ENCODE data around the gene KCNAB1. TPM values are rescaled to one million over a fixed set of nuclear protein-coding genes. Genes with fewer than 3 reads are reported as not detected.

KCNAB1 gene
- total and polyA plus RNA-seq, 2 experiments from 2014 or later, result 0.80 to 1.4 TPM

DNA sequence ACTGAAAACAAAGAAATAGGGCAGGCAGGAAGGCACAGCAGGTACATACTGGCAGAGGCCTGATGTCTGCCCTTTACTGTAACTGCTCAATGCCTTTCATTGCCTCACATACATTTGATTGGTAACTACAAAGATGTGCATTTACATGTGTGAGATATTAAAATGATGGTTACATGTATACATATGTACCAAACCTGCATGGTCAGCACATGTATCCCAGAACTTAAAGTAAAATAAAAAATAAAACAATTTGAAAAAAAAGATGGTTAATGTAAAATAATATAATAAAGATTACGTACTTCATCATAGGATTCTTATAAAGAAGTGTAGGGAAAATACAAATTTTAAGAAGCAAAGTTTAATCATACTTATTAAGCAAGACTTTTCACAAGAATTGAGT is 419.4 kb downstream of the KCNAB1 start:
- Histone ChIP-seq H3K27me3 (no peaks in the 10 kb centered on the region), H3K4me2 (no peak overlapping the region), H3K27ac (no peak overlapping the region), H3K4me3 (no peak overlapping the region), H3K36me3 (replicated peaks; ENCODE audit: insufficient read depth, low read depth) (no peaks in the 10 kb centered on the region), H3K9me3 (ENCODE audit: low read depth) (no peaks in the 10 kb centered on the region), H3K4me1 (ENCODE audit: insufficient read depth) (peaks cover 11% of the 10 kb centered on the region), H3K79me2 (peaks cover 3% of the 10 kb centered on the region), H3K9me2 (replicated peaks; ENCODE audit: insufficient read depth) (no peaks in the 10 kb centered on the region), H4K20me1 (ENCODE audit: insufficient read depth, poor library complexity, severe bottlenecking) (peaks cover 4% of the 10 kb centered on the region), H2AFZ (no peak overlapping the region)
- TF ChIP-seq EZH2phosphoT487 (IDR thresholded peaks at IDR 0.05; ENCODE audit: low read depth, severe bottlenecking, unreplicated experiment), result no peak
- TF ChIP-seq, protein P1, sequence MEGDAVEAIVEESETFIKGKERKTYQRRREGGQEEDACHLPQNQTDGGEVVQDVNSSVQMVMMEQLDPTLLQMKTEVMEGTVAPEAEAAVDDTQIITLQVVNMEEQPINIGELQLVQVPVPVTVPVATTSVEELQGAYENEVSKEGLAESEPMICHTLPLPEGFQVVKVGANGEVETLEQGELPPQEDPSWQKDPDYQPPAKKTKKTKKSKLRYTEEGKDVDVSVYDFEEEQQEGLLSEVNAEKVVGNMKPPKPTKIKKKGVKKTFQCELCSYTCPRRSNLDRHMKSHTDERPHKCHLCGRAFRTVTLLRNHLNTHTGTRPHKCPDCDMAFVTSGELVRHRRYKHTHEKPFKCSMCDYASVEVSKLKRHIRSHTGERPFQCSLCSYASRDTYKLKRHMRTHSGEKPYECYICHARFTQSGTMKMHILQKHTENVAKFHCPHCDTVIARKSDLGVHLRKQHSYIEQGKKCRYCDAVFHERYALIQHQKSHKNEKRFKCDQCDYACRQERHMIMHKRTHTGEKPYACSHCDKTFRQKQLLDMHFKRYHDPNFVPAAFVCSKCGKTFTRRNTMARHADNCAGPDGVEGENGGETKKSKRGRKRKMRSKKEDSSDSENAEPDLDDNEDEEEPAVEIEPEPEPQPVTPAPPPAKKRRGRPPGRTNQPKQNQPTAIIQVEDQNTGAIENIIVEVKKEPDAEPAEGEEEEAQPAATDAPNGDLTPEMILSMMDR (IDR thresholded peaks at IDR 0.05; ENCODE audit: poor library complexity), result no peak
- TF ChIP-seq EZH2 (IDR thresholded peaks at IDR 0.05; ENCODE audit: borderline replicate concordance), result no peak
- no peak for DNase-seq (ENCODE audit: low spot score)
- WGBS (ENCODE audit: low lambda C conversion rate, missing lambda C conversion rate), result 97% methylated on average over 1 of the region's 1 CpG

DNA sequence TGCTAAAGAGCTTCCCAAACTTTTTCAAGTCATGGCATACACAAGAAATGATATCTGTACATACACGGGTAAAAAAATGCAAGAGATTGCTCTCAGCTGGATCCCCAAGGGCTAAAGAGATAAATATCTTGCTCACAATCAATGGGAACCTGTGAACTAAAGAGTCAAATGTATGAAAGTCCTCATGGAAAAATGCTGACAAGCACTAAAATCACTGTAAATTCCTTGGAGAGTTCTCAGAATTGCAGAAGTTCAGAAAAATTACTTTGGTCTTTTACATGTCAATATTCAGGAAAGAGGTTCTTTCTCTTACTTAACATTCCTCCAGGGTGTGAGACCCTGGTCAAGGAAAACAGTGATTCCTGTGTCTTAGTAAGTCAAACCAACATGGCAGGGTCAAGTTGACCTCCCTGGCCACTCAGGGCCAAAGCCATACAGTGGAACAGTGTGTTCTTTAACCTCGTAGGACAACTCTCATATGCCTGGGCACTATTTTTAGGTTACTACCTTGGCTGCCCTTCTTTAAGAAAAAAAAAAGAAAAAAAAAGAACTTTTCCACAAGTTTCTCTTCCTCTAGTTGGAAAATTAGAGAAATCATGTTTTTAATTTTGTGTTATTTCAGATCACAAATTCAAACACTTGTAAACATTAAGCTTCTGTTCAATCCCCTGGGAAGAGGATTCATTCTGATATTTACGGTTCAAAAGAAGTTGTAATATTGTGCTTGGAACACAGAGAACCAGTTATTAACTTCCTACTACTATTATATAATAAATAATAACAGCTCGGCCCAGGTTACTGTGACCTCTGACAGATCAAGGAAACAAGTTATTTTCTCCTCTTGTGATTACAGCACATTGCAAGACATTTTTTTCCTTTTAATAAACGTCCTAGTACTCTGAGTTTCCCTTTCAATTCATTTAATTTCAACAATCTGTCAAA is 422.0 kb downstream of the KCNAB1 start:
- Histone ChIP-seq H4K20me1 (ENCODE audit: insufficient read depth, poor library complexity, severe bottlenecking) (peaks cover 4% of the 10 kb centered on the region), H3K27me3 (no peaks in the 10 kb centered on the region), H3K9me2 (replicated peaks; ENCODE audit: insufficient read depth) (no peaks in the 10 kb centered on the region), H3K36me3 (replicated peaks; ENCODE audit: insufficient read depth, low read depth) (no peaks in the 10 kb centered on the region), H3K79me2 (peaks cover 19% of the 10 kb centered on the region), H3K4me1 (ENCODE audit: insufficient read depth) (no peaks in the 10 kb centered on the region), H3K4me3 (no peak overlapping the region), H3K4me2 (no peak overlapping the region), H2AFZ (no peak overlapping the region), H3K9me3 (ENCODE audit: low read depth) (no peaks in the 10 kb centered on the region), H3K27ac (no peak overlapping the region)
- 86% methylated on average over 5 of the region's 5 CpGs for WGBS (ENCODE audit: low lambda C conversion rate, missing lambda C conversion rate)
- DNase-seq (ENCODE audit: low spot score), result no peak
- TF ChIP-seq EZH2phosphoT487 (IDR thresholded peaks at IDR 0.05; ENCODE audit: low read depth, severe bottlenecking, unreplicated experiment), result no peak
- TF ChIP-seq, protein P1 (IDR thresholded peaks at IDR 0.05; ENCODE audit: poor library complexity), result no peak
- no peak for TF ChIP-seq EZH2 (IDR thresholded peaks at IDR 0.05; ENCODE audit: borderline replicate concordance)

DNA sequence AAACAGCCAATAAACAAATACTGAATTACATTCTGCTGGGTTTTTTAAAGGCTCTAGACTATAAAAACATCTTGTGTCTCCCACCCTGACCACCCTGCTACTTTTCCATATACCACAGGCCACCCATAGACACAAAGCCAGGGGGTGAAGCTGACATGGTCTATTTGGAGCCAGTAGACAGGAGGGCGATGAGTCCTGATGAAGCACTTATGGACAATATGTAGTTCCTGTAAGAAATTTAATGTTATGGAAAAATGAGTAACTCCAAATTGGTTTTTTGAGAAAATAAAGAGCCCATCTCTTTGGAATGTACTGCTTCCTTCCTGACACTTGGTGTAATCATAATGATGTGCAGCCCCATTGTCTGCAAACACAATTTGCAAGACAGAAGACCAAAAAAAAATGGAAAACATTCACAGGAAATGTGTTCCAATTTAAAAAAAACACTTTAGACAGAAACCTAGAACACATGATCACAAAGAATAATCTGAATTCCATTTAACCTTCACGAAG is 422.7 kb downstream of the KCNAB1 start:
- no peaks in the 10 kb centered on the region for H3K9me3 ChIP-seq (ENCODE audit: low read depth)
- H3K36me3 ChIP-seq (replicated peaks; ENCODE audit: insufficient read depth, low read depth), result no peaks in the 10 kb centered on the region
- WGBS (ENCODE audit: low lambda C conversion rate, missing lambda C conversion rate), result 95% methylated on average over 2 of the region's 2 CpGs
- H3K27me3 ChIP-seq, result no peaks in the 10 kb centered on the region
- H3K4me1 ChIP-seq (ENCODE audit: insufficient read depth), result no peaks in the 10 kb centered on the region
- peaks cover 4% of the 10 kb centered on the region for H4K20me1 ChIP-seq (ENCODE audit: insufficient read depth, poor library complexity, severe bottlenecking)
- no peak overlapping the region for H3K27ac ChIP-seq
- H3K79me2 ChIP-seq, result peaks cover 24% of the 10 kb centered on the region
- H3K9me2 ChIP-seq (replicated peaks; ENCODE audit: insufficient read depth), result no peaks in the 10 kb centered on the region
- no peak overlapping the region for H3K4me3 ChIP-seq
- no peak for DNase-seq (ENCODE audit: low spot score)
- H3K4me2 ChIP-seq, result no peak overlapping the region
- H2AFZ ChIP-seq, result no peak overlapping the region
- TF ChIP-seq EZH2 (IDR thresholded peaks at IDR 0.05; ENCODE audit: borderline replicate concordance) (no peak), EZH2phosphoT487 (IDR thresholded peaks at IDR 0.05; ENCODE audit: low read depth, severe bottlenecking, unreplicated experiment) (no peak)
- TF ChIP-seq, protein P1 (IDR thresholded peaks at IDR 0.05; ENCODE audit: poor library complexity), result no peak

All from hepatocyte (in vitro differentiated cells).